Stimulated activated CD8-positive, alpha-beta memory T cell treated with anti-CD3 and anti-CD28 coated beads, Interleukin-15, amount 100 ng/mL, for 24 hours (primary cell): ENCODE results near the gene WNT8B.

ENCODE experiments used
- DNase-seq: peaks from one replicate; pipeline ENCODE4 v3.0.0-alpha.2; 2020; ENCODE audit warnings: low read depth

The WNT8B gene

DNA sequence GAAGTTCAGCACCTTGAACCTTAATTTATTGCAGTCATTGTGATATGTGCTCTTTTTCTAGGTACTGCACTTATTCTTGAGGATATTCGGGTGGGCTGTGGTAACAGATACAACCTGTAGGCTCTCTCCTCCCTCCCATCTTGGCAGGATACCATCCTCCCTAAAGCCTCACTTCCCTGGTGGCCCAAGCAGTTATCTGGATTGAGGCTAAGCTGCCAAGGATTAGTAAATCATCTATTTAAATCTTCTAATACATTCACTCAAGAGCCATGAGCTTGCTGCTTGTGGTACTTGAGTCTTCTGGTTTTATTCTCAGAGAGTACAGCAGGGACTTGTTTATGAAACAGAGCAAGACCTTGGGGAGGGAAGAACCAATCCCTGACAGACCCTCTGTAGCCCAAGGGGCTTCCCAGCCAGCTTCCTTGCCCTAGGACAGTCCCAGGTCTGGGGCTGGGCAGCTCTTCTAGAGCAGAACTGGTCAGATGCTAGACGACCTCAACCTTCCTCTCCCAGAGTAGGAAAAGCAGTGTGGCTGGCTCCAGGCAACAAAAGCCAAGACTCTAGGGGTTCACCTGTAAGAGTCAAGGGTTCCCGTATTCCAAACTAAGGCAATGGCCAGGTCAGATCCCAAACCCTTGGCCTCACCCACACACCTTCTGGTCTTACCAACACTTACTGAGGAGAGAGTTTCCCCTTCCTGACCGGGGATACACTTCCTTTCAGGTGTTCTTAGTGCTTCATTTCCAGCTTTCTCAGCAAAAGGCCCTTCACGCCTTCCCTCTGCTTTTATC, 21.3 kb downstream of the WNT8B start:
- no peak for DNase-seq

DNA sequence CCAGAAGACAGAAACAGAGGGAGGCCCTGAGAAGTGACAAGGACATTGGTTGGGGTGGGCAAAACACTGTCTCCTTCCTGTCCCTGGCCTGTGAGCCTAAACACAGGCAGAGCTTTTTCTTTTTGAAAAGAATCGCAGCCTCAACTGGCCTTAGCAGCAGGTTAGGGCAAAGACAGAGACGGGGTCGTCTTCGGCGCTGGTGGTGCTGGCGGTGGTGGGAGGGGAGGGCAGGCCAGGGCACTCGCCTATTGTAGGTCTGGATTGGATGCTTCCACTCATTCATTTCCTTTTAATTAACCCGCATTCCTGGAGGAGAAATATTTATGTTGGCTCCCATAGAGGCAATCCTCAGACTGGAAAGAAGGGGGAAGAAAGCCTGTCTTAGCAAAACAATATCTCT, 22.6 kb downstream of the WNT8B start:
- no peak for DNase-seq

DNA sequence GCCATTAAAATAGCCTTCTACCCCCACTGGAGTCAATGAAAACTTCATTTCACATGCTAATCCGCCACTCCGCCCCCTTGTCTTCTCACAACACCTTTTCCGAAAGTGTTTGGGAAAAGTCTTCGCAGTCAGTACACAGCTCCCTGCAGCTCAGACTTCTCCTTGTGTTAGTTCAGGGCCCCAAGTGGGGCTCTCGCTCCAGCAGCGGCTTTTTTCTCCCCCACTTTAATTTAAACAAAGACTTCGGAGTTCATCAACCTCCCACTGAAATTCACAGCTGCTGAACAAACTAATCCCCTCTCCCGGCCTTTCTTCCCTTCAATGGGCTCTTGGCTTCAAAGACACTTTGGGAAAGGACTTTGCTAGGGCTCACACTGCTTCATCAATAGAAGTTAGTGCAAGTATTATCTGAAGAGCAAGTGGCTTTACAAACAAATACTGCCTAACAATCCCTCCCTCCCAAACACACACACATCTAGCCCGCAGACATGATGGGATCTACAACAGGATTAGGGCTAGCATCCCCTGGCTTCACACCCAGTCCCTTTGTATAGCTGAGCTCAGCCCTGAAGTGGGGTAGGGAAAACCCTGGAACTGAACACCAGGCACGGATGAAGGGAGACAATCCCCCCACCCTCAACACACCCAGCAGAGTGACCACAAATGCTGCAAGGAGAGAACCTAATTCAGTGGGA, 23.1 kb downstream of the WNT8B start:
- no peak for DNase-seq

DNA sequence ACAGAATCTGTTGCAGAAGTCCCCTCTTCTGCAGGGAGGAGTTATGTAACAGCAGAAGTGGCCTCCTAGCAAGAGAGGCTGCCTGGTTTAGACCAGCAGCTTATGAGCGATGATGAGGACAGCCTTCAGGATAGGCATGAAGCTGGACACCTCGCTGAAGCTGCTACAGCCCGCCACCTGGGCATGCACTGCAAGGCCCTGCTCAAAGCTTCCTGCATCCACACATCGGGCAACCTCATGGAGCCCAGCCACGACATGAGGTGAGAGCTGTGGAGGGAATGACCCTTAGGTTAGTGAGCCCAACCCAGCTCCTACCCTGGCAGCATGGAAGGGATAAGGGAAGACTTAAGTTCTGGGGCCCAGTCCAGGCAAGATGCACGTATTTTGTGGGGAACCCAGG, 24.7 kb downstream of the WNT8B start:
- no peak for DNase-seq

- DNase-seq: no peak
These were observed 26.6 kb downstream of the WNT8B start for GRCh38 chr10:100489396-100489795.

DNA sequence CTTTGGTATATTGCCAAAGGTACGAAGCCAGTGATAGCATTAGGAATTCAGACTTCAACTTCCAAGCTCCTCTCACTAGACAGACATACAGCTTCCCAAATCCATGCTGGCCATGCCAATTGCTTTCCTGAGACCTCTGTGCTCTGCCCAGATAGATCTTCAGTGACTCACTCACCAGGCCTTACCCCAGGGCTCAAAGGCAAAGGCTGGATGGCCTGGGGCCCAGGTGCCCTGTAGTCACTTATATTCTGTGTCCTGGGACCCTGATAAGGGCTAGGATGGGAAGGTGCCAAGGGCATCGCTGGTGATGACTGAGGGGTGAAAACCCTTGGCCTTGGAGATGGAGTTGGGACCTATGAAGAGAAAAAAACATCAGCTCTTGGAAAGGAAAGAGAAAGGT, 27.7 kb downstream of the WNT8B start:
- DNase-seq: no peak

GRCh38 chr10:100496567-100496966, 33.8 kb downstream of the WNT8B start:
- DNase-seq: no peak

GRCh38 chr10:100498059-100498458, 35.2 kb downstream of the WNT8B start:
- DNase-seq: no peak

GRCh38 chr10:100501423-100501822, 38.6 kb downstream of the WNT8B start:
- DNase-seq: no peak

DNA sequence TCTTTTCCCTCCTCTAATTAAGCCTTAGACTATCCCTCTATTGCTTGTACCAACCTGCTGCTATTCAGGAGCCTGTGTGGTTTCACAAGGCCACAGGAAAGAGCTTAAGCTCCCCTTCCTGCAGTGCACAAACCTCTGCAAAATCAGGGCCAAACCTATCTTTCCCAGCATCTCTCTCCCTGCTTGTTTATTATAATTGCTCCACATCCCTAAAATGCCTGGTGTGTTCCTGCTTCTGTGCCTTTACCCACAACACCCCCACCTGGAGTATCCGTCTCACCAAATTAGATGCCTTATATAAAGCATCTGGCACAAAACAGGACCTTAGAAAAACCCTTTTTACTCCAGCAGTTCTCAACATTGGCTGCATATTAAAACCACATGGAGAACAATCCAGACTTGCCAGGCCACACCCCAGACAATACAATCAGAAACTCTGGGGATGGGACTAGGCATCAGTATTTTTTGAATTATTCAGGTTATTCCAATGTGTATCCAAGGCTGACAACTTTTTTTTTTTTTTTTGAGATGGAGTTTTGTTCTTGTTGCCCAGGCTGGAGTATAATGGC, 40.2 kb downstream of the WNT8B start:
- DNase-seq: no peak

DNA sequence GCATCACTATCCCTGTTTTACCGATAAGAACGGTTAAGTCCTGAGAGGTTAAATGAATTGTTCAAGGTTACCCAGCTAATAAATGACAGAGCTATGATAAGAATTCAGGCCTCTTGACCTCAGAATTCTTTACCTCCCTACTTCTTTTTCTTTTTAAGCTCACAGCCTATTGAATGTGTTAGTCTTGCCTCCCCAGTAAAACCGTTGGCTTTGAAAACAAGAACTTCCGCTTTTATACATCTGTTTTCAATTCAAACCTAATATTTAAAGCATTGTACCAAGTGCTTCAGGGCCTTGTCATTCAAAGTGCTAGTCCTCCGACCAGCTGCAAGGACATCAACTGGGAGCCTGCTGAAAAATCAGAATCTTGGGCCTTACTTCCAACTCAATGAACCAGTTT, 41.3 kb downstream of the WNT8B start:
- no peak for DNase-seq

DNA sequence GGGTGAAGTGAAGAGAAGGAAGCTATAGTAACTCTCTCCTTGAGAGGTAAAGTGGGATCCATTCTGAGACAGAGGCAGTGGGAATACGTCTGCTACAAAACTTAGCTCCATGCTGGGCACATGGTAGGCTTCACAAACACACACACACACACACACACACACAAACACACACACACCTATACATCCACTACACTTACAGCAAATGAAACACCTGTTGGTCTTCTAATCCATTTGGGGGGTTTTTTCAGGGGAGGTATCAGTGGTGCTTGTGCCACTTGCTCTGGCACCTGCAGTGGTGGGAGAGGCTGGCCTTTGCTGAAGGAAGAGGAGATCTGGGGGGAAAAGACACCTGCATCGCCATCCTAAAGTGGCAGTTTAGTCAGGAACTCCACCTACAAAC, 42.4 kb downstream of the WNT8B start:
- DNase-seq: no peak

DNA sequence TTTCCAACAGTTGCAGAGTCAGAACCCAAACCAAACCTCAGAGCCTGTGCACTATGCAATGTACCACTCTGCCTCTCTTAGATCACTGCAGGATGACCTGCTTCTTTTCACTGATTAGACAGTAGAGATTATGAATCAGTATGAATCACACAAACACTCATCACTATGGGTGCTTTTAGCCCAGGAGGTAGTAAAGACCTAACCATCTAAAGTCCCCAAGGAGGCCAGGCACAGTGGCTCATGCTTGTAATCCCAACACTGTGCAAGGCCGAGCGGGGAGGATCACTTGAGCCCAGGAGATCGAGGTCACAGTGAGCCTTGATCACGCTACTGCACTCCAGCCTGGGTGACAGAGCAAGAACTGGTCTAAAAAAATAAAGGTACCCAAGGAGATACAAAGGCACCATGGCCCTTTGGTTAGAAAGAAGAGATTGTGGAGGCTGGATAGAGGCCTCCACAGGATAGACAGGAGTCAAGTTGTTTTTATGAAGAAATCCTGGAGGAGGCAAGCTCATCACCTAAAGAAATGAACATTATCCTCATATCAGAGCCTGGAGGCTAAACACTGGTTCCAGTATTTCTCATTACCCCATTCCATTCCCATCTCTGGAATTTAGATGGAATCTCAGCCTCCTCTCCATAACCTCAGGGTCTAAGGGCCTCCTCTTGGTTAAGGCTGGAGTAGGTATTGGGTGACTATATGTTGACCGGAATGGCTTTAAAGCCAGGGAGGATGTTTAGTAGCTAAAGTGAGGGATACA, 44.0 kb downstream of the WNT8B start:
- no peak for DNase-seq

DNA sequence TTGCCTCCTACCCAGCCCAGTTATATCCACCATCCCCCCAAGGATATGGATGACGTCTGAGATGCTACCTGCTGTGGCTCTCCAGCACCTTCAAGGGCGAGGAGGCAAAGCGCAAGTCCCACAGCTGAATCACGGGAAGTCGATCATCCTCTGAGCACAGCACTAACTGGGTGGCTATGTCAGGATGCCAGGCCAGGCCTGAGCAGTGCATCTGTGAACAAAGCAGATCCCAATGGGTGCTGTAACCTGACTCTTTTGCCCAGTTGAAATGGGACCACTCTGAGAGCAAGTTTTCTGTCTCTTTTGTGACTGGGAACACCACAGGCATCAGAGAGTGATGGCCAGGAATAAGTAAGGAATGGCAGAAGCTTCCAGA, 44.5 kb downstream of the WNT8B start:
- no peak for DNase-seq

DNA sequence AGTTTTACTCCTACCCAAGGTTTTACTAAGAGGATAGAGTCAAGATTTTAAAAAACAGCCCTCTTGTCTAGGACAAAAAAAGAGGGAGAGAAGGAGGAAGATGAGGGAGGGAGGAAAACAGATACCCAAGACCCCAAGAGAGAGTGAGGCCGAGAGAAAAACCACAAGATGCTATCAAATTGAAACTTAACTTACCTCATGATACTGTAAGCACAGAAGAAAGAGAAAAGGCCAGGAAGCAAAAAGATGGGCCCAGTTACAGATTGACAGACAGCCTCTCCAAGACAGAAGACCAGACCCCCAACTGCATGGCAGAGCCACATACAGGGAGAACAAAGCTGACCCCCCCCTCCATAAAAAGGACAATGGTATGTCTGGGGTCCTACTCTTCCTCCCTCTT, 45.5 kb downstream of the WNT8B start:
- no peak for DNase-seq

- DNase-seq: no peak
These were observed 45.9 kb downstream of the WNT8B start for GRCh38 chr10:100508691-100509150.

DNA sequence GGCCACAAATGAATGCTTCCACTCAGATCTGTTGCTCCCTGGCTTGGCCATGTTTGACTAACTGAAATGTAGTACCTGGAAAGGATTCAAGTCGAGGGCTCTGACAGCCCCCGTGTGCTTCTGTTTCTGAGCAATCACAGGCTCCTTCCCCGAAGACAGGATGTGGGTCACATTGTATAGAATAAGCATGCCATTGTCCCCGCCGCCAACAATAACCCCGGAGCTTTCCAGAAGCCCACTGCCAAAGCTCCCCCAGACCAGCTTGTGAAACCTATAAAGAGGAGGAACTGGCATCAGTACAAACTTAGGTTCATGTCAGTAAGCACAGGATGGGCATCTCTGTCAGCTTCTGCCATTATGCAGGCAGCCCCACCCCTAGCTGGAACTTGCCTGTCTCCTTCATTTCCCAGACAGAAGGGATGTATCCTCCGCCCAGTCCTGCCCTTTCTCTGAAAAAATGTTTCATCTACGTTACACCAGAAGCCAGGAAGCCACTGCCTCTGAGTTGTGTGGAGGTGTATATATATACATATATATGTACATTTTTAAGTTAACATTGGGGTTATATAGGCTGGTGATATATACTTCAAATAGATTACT, 46.5 kb downstream of the WNT8B start:
- DNase-seq: no peak

GRCh38 chr10:100510533-100511308, 47.9 kb downstream of the WNT8B start:
- DNase-seq: no peak

- no peak for DNase-seq
These were observed 52.8 kb downstream of the WNT8B start for GRCh38 chr10:100515612-100516011.

DNA sequence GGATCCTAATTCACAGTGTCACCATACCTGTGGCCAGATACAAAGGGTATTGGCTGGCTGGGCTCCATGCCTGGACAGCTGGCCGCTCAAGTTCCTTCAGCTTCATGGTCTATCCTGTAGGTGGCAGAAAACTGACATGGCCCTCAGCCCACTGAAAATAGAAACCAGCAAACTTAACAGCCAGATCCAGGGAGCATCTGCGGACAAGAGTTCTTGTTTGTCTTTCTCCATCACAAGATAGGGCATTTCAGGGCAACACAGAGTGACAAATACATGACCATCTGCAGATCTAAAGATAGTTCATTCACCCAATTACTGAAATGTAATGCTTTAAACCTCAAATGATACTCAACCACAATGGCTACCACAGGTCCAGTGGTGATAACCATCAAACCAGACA, 54.0 kb downstream of the WNT8B start:
- no peak for DNase-seq

GRCh38 chr10:100518761-100519241, 56.0 kb downstream of the WNT8B start:
- DNase-seq: no peak
